Measurements from ENCODE around the gene TUBAL3.

DNA sequence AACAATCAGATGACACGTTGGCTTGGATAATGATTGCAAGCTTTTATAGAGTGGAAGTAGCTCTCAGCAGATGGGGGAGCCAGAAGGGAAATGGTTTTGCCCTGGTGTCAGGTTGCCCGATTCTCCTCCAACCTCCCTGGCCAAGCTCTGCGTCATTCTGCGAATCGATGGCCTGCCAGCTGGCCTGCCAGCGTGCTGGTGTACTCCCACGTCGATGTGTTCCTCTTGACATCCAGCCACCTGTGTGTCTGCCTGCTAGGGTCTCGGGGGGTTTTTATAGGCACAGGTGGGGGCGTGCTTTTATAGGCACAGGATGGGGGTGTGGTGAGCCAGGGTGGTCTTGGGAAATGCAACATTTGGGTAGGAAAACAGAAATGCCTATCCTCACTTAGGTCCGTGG is 12.4 kb upstream of the TUBAL3 start:
- TF ChIP-seq CTCF (IDR thresholded peaks at IDR 0.05) (no peak), POLR2AphosphoS5 (IDR thresholded peaks at IDR 0.05; ENCODE audit: low read depth, low read length) (no peak), REST (IDR thresholded peaks at IDR 0.05; ENCODE audit: insufficient read depth in 1 of 2, low read depth in 2 of 2, low read length in 1 of 2) (no peak), SIN3A (IDR thresholded peaks at IDR 0.05; ENCODE audit: borderline replicate concordance, insufficient read depth, low read depth, low read length) (no peak), TCF7L2 (IDR thresholded peaks at IDR 0.05; ENCODE audit: low read depth, low read length) (no peak)

Measured in Panc1 (cell line).